K562 (cell line): ENCODE measurements around the gene TBL1X. TPM values are rescaled to one million over a fixed set of nuclear protein-coding genes. Genes with fewer than 3 reads are reported as not detected.

Source experiments
- ATAC-seq: fragments of 200-7000 bp; cut with Tn5 transposase; 3 replicates; pipeline ENCODE4 v1.9.1; 2020; ENCODE audit warnings: moderate library complexity
- BruUV-seq: library from RNA; stranded (reverse); fragments of 400-500 nt; replicated peaks from 2 replicates; lab custom pipeline; 2021; lab: Mats Ljungman, UMichigan
- CTCF ChIA-PET: fragments of 300-600 bp; formaldehyde crosslinking; extraction: SDS; loops from one replicate; lab custom pipeline; 2021; ENCODE audit warnings: low intra/inter-chr PET ratio; lab: Yijun Ruan, JAX
- POLR2A ChIA-PET: fragments of 300-600, 350-650 bp; sonication (Branson Sonifier 250); formaldehyde crosslinking; extraction: SDS; loops from one replicate; lab custom pipeline; 2021; ENCODE audit warnings: antibody characterized with exemption, inconsistent platforms; lab: Yijun Ruan, JAX
- DNase-seq, 4 experiments: peaks; one replicate each; pipeline versions ENCODE4 v3.0.0 to v3.0.0-alpha.2; 2011 to 2018; ENCODE audit warnings: low spot score in 3 of 4, mixed read lengths in 3 of 4; ENCODE audit errors: extremely low read depth in 1 of 4
- FAIRE-seq: peaks from 2 replicates; lab custom pipeline; 2011; peaks lifted over from hg19 to GRCh38; lab: Jason Lieb, UNC
- H2AFZ ChIP-seq: 2 replicates; pipeline ENCODE4 v1.6.0; 2011; ENCODE audit warnings: low read depth, low read length, control low read depth, inconsistent platforms
- H3K27ac ChIP-seq: fragments of 200-600 bp; 3 replicates; pipeline ENCODE4 v1.8.0; 2011; ENCODE audit warnings: low read depth, mild to moderate bottlenecking, control low read depth, inconsistent platforms, low read length, moderate library complexity, mixed read lengths; ENCODE audit errors: extremely low read depth
- H3K27me3 ChIP-seq, 2 experiments: fragments of 300-600 bp in 1 of 2; 2 replicates in 1 of 2; 3 replicates in 1 of 2; pipeline versions ENCODE4 v1.6.0 to v1.8.0; 2011; ENCODE audit warnings: inconsistent platforms in 2 of 2, low read length in 2 of 2, mild to moderate bottlenecking in 1 of 2, mixed read lengths in 1 of 2, moderate library complexity in 1 of 2; ENCODE audit not compliant: control insufficient read depth in 2 of 2, insufficient read depth in 2 of 2
- H3K36me3 ChIP-seq: fragments of 300-600 bp; 3 replicates; pipeline ENCODE4 v1.8.0; 2011; ENCODE audit warnings: mild to moderate bottlenecking, low read length, inconsistent platforms; ENCODE audit not compliant: control insufficient read depth, insufficient read depth
- H3K4me1 ChIP-seq, 2 experiments: fragments of 200-600 bp in 1 of 2; replicated peaks in 1 of 2; 2 replicates in 1 of 2; 3 replicates in 1 of 2; pipeline versions ENCODE4 v1.5.1 to v1.8.0; 2011; ENCODE audit warnings: inconsistent platforms in 2 of 2, low read length in 2 of 2, mild to moderate bottlenecking in 1 of 2, mixed read lengths in 1 of 2, moderate library complexity in 1 of 2; ENCODE audit not compliant: control insufficient read depth in 2 of 2, insufficient read depth in 2 of 2
- H3K4me2 ChIP-seq: 2 replicates; pipeline ENCODE4 v1.6.1; 2011; ENCODE audit warnings: low read length, control low read depth, inconsistent platforms, mixed read lengths; ENCODE audit not compliant: insufficient read depth
- H3K4me3 ChIP-seq: fragments of 200-600 bp; sonication (generic), shearing (Covaris generic); 2 replicates; pipeline ENCODE4 v1.5.1; 2016; ENCODE audit warnings: control low read depth, inconsistent platforms
- H3K79me2 ChIP-seq: fragments of 200-600 bp; 3 replicates; pipeline ENCODE4 v1.8.0; 2011; ENCODE audit warnings: low read length, inconsistent platforms; ENCODE audit not compliant: control insufficient read depth, insufficient read depth
- H3K9ac ChIP-seq, 2 experiments: 2 replicates each; pipeline versions ENCODE4 v1.6.0 to v1.6.1; 2011; ENCODE audit warnings: low read depth in 2 of 2, low read length in 2 of 2, control low read depth in 1 of 2, inconsistent platforms in 1 of 2, mild to moderate bottlenecking in 1 of 2, mixed read lengths in 1 of 2; ENCODE audit not compliant: insufficient read depth in 1 of 2
- H3K9me1 ChIP-seq: one replicate; pipeline ENCODE4 v1.6.0; 2011; ENCODE audit warnings: inconsistent platforms, mild to moderate bottlenecking, low read length, moderate library complexity; ENCODE audit not compliant: control insufficient read depth, insufficient read depth
- H3K9me3 ChIP-seq: replicated peaks from 2 replicates; pipeline ENCODE4 v1.5.1; 2011; ENCODE audit warnings: low read depth, low read length, inconsistent platforms; ENCODE audit not compliant: control insufficient read depth, insufficient read depth
- H4K20me1 ChIP-seq: replicated peaks from 2 replicates; pipeline ENCODE4 v1.6.1; 2011; ENCODE audit warnings: low read length, inconsistent platforms, mixed read lengths; ENCODE audit not compliant: control insufficient read depth, insufficient read depth
- ARID1B ChIP-seq: fragments of 450-650 bp; IDR thresholded peaks from 2 replicates; pipeline ENCODE4 v1.6.1; 2016; ENCODE audit warnings: antibody characterized with exemption, mild to moderate bottlenecking, inconsistent platforms
- BCLAF1 ChIP-seq, 2 experiments: fragments of 450-650 bp in 1 of 2; IDR thresholded peaks; 2 replicates each; pipeline ENCODE4 v1.6.1; 2011 to 2017; ENCODE audit warnings: low read depth in 2 of 2, antibody characterized with exemption in 1 of 2, borderline replicate concordance in 1 of 2, low read length in 1 of 2, mild to moderate bottlenecking in 1 of 2, mixed read lengths in 1 of 2; ENCODE audit not compliant: control insufficient read depth in 1 of 2
- DACH1 ChIP-seq: fragments of 450-650 bp; IDR thresholded peaks from 2 replicates; pipeline ENCODE4 v1.6.1; 2018; ENCODE audit not compliant: partially characterized antibody
- E2F3 ChIP-seq: fragments of 250-450 bp; sonication (Bioruptor Pico); IDR thresholded peaks from 2 replicates; pipeline ENCODE4 v1.4.0; 2020; ENCODE audit warnings: mild to moderate bottlenecking
- EGR1 ChIP-seq: fragments of 450-650 bp; conservative IDR thresholded peaks from 2 replicates; pipeline ENCODE4 v1.6.1; 2017; ENCODE audit warnings: mild to moderate bottlenecking
- HIVEP1 ChIP-seq: fragments of 250-450 bp; sonication (Bioruptor Pico); IDR thresholded peaks from 2 replicates; pipeline ENCODE4 v1.4.0; 2020; ENCODE audit warnings: mild to moderate bottlenecking
- MEF2A ChIP-seq: IDR thresholded peaks from 2 replicates; pipeline ENCODE4 v1.6.1; 2011; ENCODE audit warnings: low read depth, mild to moderate bottlenecking, low read length, moderate library complexity; ENCODE audit not compliant: control insufficient read depth
- MYNN ChIP-seq, 2 experiments: sonication (generic); formaldehyde crosslinking in 1 of 2; IDR thresholded peaks; 2 replicates each; pipeline versions ENCODE4 v1.5.0 to v1.6.1; 2016 to 2020; ENCODE audit warnings: antibody characterized with exemption in 1 of 2, missing genetic modification reagents in 1 of 2
- XRCC4 ChIP-seq: IDR thresholded peaks from one replicate; pipeline ENCODE4 v1.6.1; 2011; ENCODE audit not compliant: insufficient read depth, insufficient read length; ENCODE audit errors: extremely low read depth
- ZBED1 ChIP-seq: IDR thresholded peaks from 2 replicates; pipeline ENCODE4 v1.6.1; 2014
- ZNF695 ChIP-seq: fragments of 450-650 bp; formaldehyde crosslinking; IDR thresholded peaks from 2 replicates; pipeline ENCODE4 v1.4.0; 2020; ENCODE audit warnings: mild to moderate bottlenecking, moderate library complexity
- ZNF764 ChIP-seq: fragments of 250-450 bp; sonication (Bioruptor Pico); IDR thresholded peaks from 2 replicates; pipeline ENCODE4 v1.4.0; 2020; ENCODE audit warnings: low read depth, mild to moderate bottlenecking, moderate library complexity
- WGBS: fragments of 100-300 bp; shearing (Covaris generic); methylation state at CpG from one replicate; pipeline ENCODE4 v1.1.6; 2016; ENCODE audit warnings: low coverage, mixed read lengths; ENCODE audit not compliant: insufficient coverage; ENCODE audit errors: missing lambda C conversion rate; 5-methylcytosine and 5-hydroxymethylcytosine counted together
- in situ Hi-C: fragments of 300-500 bp; cut with MboI; formaldehyde crosslinking; loops from 4 replicates; pipeline ENCODE4 v1.15.0; 2018; ENCODE audit warnings: inconsistent platforms, mixed read lengths
- intact Hi-C: fragments of 100-400 bp; cut with micrococcal nuclease; formaldehyde crosslinking; loops from 2 replicates; pipeline ENCODE4 v1.14.2; 2022
- polyA plus RNA-seq, 8 experiments: library from polyadenylated mRNA; depleted of rRNA in 4 of 8; stranded (reverse) in 5 of 8; unstranded in 3 of 8; fragments of >200 nt; fragmentation: Nextera tagmentation in 2 of 8; fragmentation: Illumina TruSeq in 1 of 8; extraction: Ambion mirVana in 2 of 8; extraction: Trizol in 1 of 8; gene quantifications; 2 replicates each; pipeline versions ENCODE4 v1.2.1 to v1.2.3, GENCODE V29; 2011 to 2014; ENCODE audit warnings: inconsistent platforms in 1 of 8, missing spikeins in 1 of 8
- total RNA-seq, 7 experiments: library from RNA; depleted of rRNA in 6 of 7; stranded (reverse); fragments of >200 nt in 6 of 7; fragmentation: Illumina TruSeq in 2 of 7; extraction: Trizol in 2 of 7; gene quantifications; 2 replicates each; pipeline versions ENCODE4 v1.2.1 to v1.2.3, GENCODE V29; 2011 to 2021; ENCODE audit warnings: low replicate concordance in 1 of 7

Gene TBL1X
- total and polyA plus RNA-seq, 9 of the 15 experiments (the other 6 are each of a cell fraction or from before 2014, with no cell fraction given) = 6.0 to 49.6 (median 19.7) TPM

GRCh38 chrX:9708086-9708485 lies 243.2 kb downstream of the TBL1X start:
- BruUV-seq = no TSS peak
- POLR2A ChIA-PET = no interaction called here
- ATAC-seq = no peak

More at GRCh38 chrX:9708086-9708485, 243.2 kb downstream of the TBL1X start:
- TF ChIP-seq ZNF695 (CRISPR knock-in tag) (no peak), MEF2A (no peak), XRCC4 (no peak), ZBED1 (no peak), EGR1 (no peak), BCLAF1 (IDR thresholded peaks at IDR 0.05; ENCODE audit: borderline replicate concordance in 1 of 2, control insufficient read depth in 1 of 2, low read depth in 2 of 2, low read length in 1 of 2) (no peak), E2F3 (no peak), ARID1B (no peak), ZNF764 (no peak), DACH1 (no peak), MYNN (IDR thresholded peaks at IDR 0.05) (no peak), MYNN (CRISPR knock-in tag; IDR thresholded peaks at IDR 0.05) (no peak), HIVEP1 (CRISPR knock-in tag) (no peak)
- Histone ChIP-seq H4K20me1 (0 out of 2 replicates have a peak, but pooled peaks cover 4% of the 10 kb centered on the region), H3K27ac (no peak overlapping the region), H3K4me3 (no peak overlapping the region), H3K9me3 (no peaks in the 10 kb centered on the region), H3K4me1 (no peaks in the 10 kb centered on the region), H3K4me2 (no peak overlapping the region), H3K79me2 (no peaks in the 10 kb centered on the region), H3K9me1 (no peaks in the 10 kb centered on the region), H2AFZ (no peak overlapping the region), H3K36me3 (peaks cover 35% of the 10 kb centered on the region; the same call in 2 of the 3 replicates), H3K27me3 (no peaks in the 10 kb centered on the region), H3K9ac (no peak overlapping the region)
- CTCF ChIA-PET = interaction anchor here (0.7 to 1.3 kb wide), 2 partner anchors 410 to 737 kb away, joined by 3 to 4 read pairs; no protein-coding TSS in a partner anchor
- 78% methylated on average over 6 of the region's 10 CpGs for WGBS
- intact Hi-C loops (loop anchor here (5.0 kb wide), 3 partner anchors 246 to 736 kb away; no protein-coding TSS in a partner anchor), in situ Hi-C loops (no loop called here)
- FAIRE-seq = no peak
- DNase-seq = no peak
